Activated T-cell treated with anti-CD3 and anti-CD28 coated beads, Interleukin-2, amount 50 U/mL, for 72 hours (primary cell): ENCODE data around the gene PKNOX2. TPM values are rescaled to one million over a fixed set of nuclear protein-coding genes. Genes with fewer than 3 reads are reported as not detected.

Experiments used
- ATAC-seq, 2 donors: fragments of 150-1000 bp; cut with Tn5 transposase; replicated peaks in 1 of 2; 2 replicates each; pipeline ENCODE4 v1.10.0; 2021; ENCODE audit warnings: moderate library complexity in 2 of 2, mild to moderate bottlenecking in 1 of 2
- DNase-seq, 2 donors: peaks; one replicate each; pipeline ENCODE4 v3.0.0; 2021 to 2022; ENCODE audit warnings: mixed read lengths in 1 of 2
- H3K27ac Mint-ChIP-seq: one replicate; pipeline ENCODE4 v1.8.0; 2022; ENCODE audit warnings: mild to moderate bottlenecking, moderate library complexity, mixed read lengths
- H3K27me3 Mint-ChIP-seq: one replicate; pipeline ENCODE4 v1.8.0; 2022; ENCODE audit warnings: low read depth, mixed read lengths
- H3K36me3 Mint-ChIP-seq, 2 donors: one replicate each; pipeline ENCODE4 v1.8.0; 2022; ENCODE audit warnings: mixed read lengths in 2 of 2, mild to moderate bottlenecking in 1 of 2; ENCODE audit not compliant: insufficient read depth in 2 of 2
- H3K4me1 Mint-ChIP-seq: one replicate; pipeline ENCODE4 v1.8.0; 2022; ENCODE audit warnings: low read depth, mixed read lengths
- H3K4me3 Mint-ChIP-seq, 2 donors: one replicate each; pipeline ENCODE4 v1.8.0; 2022; ENCODE audit warnings: mild to moderate bottlenecking in 2 of 2, mixed read lengths in 2 of 2, moderate library complexity in 2 of 2
- H3K9me3 Mint-ChIP-seq, 2 donors: one replicate each; pipeline ENCODE4 v1.8.0; 2022; ENCODE audit warnings: mixed read lengths in 2 of 2
- total RNA-seq, 2 donors: library from RNA; stranded (reverse); gene quantifications; one replicate each; pipeline ENCODE4 v1.2.3, GENCODE V29; 2022

PKNOX2 gene
- total RNA-seq, 2 donors from 2014 or later = not detected

DNA sequence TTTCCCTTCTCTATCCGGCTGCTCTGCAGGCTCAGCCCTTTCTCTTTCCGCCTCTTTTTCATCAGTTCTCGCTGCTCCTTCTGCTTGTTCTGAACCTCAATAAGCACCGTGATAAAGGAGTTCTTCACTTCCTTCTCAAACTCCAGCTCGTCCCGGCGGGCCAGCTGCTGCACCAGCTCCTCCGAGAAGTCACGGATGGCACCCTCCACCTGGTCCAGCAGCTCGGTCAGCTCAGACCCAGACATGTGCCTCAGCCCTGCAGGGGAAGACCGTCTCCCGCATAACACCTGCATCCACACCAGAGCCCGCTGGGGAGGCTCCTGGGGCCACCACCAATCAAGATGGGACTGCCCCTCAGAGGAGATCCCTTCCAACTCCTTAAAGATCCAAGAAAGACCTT, 291.3 kb downstream of the PKNOX2 start:
- Mint-ChIP-seq H3K27ac (no peak overlapping the region), H3K9me3 (no peaks in the 10 kb centered on the region), H3K4me1 (no peaks in the 10 kb centered on the region), H3K4me3 (no peak overlapping the region), H3K27me3 (no peaks in the 10 kb centered on the region), H3K36me3 (no peaks in the 10 kb centered on the region)
- no peak for ATAC-seq
- DNase-seq = no peak

- DNase-seq = no peak
- H3K4me1 Mint-ChIP-seq = no peaks in the 10 kb centered on the region
- H3K9me3 Mint-ChIP-seq = no peaks in the 10 kb centered on the region
- no peaks in the 10 kb centered on the region for H3K27me3 Mint-ChIP-seq
- no peak overlapping the region for H3K4me3 Mint-ChIP-seq
- H3K36me3 Mint-ChIP-seq = no peaks in the 10 kb centered on the region
- ATAC-seq = no peak
- H3K27ac Mint-ChIP-seq = no peak overlapping the region
Measured at GRCh38 chr11:125457814-125458343, 293.3 kb downstream of the PKNOX2 start.

- H3K27me3 Mint-ChIP-seq = no peaks in the 10 kb centered on the region
- no peak overlapping the region for H3K4me3 Mint-ChIP-seq
- no peaks in the 10 kb centered on the region for H3K36me3 Mint-ChIP-seq
- ATAC-seq (no peak), DNase-seq (no peak)
- no peaks in the 10 kb centered on the region for H3K9me3 Mint-ChIP-seq
- no peak overlapping the region for H3K27ac Mint-ChIP-seq
- no peaks in the 10 kb centered on the region for H3K4me1 Mint-ChIP-seq
Measured at GRCh38 chr11:125460275-125460674, 295.7 kb downstream of the PKNOX2 start.

DNA sequence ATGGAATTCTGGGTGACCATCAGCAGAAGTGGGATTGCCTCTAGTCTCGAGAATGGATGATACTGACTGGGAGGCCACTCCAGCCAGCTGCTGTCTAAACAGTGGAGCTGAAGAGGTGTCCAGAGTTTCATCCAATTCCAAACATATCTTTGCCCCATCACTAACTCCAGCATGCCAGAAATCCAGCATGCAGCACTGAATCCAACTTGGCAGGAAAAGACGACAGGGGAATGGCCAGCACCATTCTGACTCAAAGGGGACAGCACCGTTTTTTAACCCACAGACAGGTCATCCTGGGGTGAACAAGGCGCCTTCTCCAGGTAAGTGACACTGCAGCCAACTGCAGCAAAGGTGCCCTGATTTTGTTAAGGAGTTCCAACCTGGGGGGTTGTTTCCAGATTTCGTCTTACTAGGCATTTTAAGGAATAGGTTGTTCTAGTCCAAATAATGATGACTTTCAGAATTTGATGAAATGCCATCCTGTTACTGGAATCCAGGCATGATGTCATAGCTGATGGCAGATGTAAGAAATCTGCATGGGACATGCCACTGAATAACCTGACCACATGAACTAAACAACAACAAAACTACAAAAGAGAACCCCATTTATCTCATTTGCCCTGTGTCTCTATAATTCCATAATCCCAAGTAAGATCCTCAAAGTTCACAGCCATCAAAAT, 299.2 kb downstream of the PKNOX2 start:
- H3K27me3 Mint-ChIP-seq = peaks cover 7% of the 10 kb centered on the region
- ATAC-seq (no peak), DNase-seq (no peak)
- H3K36me3 Mint-ChIP-seq = no peaks in the 10 kb centered on the region
- no peak overlapping the region for H3K4me3 Mint-ChIP-seq
- H3K27ac Mint-ChIP-seq = no peak overlapping the region
- no peaks in the 10 kb centered on the region for H3K9me3 Mint-ChIP-seq
- no peaks in the 10 kb centered on the region for H3K4me1 Mint-ChIP-seq

DNA sequence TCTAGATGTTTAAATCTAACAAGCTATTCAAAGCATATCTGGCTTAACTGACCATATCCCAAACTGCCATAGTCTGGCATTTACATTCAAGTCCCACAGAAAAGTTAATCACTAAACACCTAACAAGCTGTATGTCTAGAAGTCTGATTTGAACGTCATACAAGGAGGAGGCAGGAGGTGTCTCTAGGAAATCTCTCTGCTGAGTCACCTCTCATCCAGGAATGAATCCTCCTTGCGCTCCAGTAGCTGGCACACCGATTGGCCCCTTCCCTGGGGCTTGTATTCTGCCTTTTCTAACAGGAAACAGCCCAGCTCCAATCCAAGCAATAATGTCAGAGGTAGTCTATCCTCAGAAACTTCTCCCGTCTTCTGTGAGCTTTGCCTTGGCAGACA, 299.7 kb downstream of the PKNOX2 start:
- H3K4me3 Mint-ChIP-seq = no peak overlapping the region
- H3K27me3 Mint-ChIP-seq = peaks cover 7% of the 10 kb centered on the region
- no peaks in the 10 kb centered on the region for H3K36me3 Mint-ChIP-seq
- no peak for DNase-seq
- H3K9me3 Mint-ChIP-seq = no peaks in the 10 kb centered on the region
- ATAC-seq = no peak
- no peaks in the 10 kb centered on the region for H3K4me1 Mint-ChIP-seq
- H3K27ac Mint-ChIP-seq = no peak overlapping the region

DNA sequence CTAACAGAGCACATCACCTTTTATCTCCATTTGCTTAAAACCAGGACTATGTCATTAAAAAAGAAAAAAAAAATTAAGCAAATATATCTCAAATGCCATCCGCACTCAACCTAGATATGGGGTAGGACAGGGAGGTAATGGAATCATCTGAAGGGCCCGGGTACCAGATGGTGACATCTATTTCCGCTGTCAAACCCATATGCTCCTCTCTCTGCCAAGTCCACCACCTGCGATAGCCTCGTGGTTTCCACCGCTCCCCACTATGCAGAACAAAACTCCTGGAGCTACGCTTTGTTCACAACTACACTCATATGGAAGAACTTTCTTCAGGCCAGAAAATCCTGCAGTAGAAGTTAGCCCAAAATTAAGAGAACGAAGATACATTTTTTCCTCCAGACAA, 300.1 kb downstream of the PKNOX2 start:
- Mint-ChIP-seq H3K27ac (no peak overlapping the region), H3K27me3 (peaks cover 7% of the 10 kb centered on the region), H3K4me1 (no peaks in the 10 kb centered on the region)

GRCh38 chr11:125465255-125465654, 300.7 kb downstream of the PKNOX2 start:
- ATAC-seq = no peak

More for the DNA sequence above, 300.1 kb downstream of the PKNOX2 start:
- DNase-seq = no peak
- no peaks in the 10 kb centered on the region for H3K9me3 Mint-ChIP-seq
- H3K36me3 Mint-ChIP-seq = no peaks in the 10 kb centered on the region
- no peak overlapping the region for H3K4me3 Mint-ChIP-seq
- ATAC-seq = no peak

GRCh38 chr11:125465701-125466100, 301.1 kb downstream of the PKNOX2 start:
- Mint-ChIP-seq H3K4me1 (no peaks in the 10 kb centered on the region), H3K27me3 (peaks cover 7% of the 10 kb centered on the region), H3K36me3 (no peaks in the 10 kb centered on the region), H3K9me3 (no peaks in the 10 kb centered on the region), H3K27ac (no peak overlapping the region), H3K4me3 (no peak overlapping the region)
- ATAC-seq (no peak), DNase-seq (no peak)

More at GRCh38 chr11:125465255-125465654, 300.7 kb downstream of the PKNOX2 start:
- H3K4me3 Mint-ChIP-seq = no peak overlapping the region
- H3K9me3 Mint-ChIP-seq = no peaks in the 10 kb centered on the region
- no peak for DNase-seq
- H3K36me3 Mint-ChIP-seq = no peaks in the 10 kb centered on the region
- H3K27ac Mint-ChIP-seq = no peak overlapping the region
- no peaks in the 10 kb centered on the region for H3K4me1 Mint-ChIP-seq
- peaks cover 7% of the 10 kb centered on the region for H3K27me3 Mint-ChIP-seq

DNA sequence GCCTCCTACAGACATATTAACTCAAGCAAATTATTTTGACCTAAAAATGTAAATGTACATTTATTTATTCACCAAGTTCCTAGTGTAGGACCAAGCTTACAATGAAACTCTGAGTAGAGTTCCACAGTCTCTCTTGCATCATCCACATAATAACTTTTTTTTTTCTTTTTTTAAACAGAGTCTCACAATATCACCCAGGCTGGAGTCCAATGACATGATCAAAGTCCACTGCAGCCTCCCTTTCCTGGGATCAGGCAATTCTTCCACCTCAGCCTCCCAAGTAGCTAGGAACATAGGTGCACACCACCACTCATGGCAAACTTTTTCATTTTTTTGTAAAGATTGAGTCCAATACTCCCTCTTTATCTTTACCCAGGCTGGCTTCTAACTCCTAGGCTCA, 303.5 kb downstream of the PKNOX2 start:
- Mint-ChIP-seq H3K27me3 (peaks cover 7% of the 10 kb centered on the region), H3K4me3 (no peak overlapping the region), H3K27ac (no peak overlapping the region), H3K4me1 (no peaks in the 10 kb centered on the region), H3K9me3 (no peaks in the 10 kb centered on the region), H3K36me3 (no peaks in the 10 kb centered on the region)
- ATAC-seq (no peak), DNase-seq (no peak)

DNA sequence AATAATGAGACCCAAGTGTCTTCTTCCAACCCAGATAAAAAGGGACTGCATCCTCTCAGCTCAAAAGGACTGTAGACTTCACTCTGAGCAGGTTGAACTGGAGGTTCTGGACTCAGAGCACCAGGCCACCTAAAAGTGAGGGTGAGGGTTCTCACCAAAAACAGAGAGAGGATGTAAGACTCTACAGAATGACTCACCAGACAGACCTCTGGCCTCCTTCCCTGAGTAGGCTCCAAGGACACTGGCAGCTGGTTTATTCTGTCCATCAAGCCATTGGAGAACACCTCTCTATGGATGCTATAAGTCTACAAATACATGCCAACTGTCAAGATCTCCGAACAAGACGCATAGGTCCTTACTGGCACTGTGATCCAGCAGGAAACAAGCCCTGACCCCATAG, 304.3 kb downstream of the PKNOX2 start:
- Mint-ChIP-seq H3K27me3 (peaks cover 7% of the 10 kb centered on the region), H3K27ac (no peak overlapping the region), H3K4me3 (no peak overlapping the region), H3K4me1 (no peaks in the 10 kb centered on the region), H3K36me3 (no peaks in the 10 kb centered on the region), H3K9me3 (no peaks in the 10 kb centered on the region)
- no peak for ATAC-seq
- no peak for DNase-seq

DNA sequence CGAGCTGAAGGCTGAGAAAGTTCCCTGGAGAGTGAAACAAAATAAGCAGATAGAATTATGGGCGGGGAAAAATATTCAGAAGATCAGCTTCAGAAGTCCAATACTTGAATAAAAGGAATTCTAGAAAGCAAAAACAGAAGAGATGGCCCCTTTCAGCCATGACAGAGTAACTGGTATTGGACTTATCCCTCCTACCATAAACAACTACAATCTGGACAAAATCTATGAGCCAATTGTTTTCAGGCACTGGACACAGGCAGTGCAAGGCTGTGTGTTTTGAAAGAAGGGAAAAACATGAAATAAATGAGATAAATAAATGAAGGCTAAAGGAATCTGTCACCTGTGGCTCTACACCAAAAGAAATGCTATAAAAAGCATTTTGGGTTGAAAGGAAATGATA, 305.8 kb downstream of the PKNOX2 start:
- peaks cover 7% of the 10 kb centered on the region for H3K27me3 Mint-ChIP-seq
- ATAC-seq (no peak), DNase-seq (no peak)
- no peak overlapping the region for H3K4me3 Mint-ChIP-seq
- no peaks in the 10 kb centered on the region for H3K36me3 Mint-ChIP-seq
- no peak overlapping the region for H3K27ac Mint-ChIP-seq
- H3K4me1 Mint-ChIP-seq = no peaks in the 10 kb centered on the region
- no peaks in the 10 kb centered on the region for H3K9me3 Mint-ChIP-seq

DNA sequence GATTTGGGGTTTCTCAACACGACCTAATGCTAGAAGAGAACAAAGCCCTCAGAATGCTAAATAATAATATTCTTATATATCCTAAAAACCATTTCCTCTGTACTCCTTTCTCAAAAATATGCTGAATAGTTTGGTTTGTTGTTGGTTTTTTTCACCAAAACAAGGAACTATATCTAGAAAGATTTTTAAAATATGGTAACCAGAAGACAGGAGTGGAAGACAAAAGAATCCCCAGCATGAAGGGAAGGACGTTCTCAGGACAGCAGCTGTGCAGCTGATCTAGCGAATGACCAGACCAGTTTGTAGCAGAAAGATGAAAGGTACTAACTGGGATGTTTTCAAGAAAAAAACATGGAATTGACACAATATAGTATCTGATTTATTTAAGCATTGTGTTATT, 312.2 kb downstream of the PKNOX2 start:
- DNase-seq (no peak), ATAC-seq (no peak)
- Mint-ChIP-seq H3K27me3 (peaks cover 3% of the 10 kb centered on the region), H3K9me3 (no peaks in the 10 kb centered on the region), H3K27ac (no peak overlapping the region), H3K4me3 (no peak overlapping the region), H3K4me1 (no peaks in the 10 kb centered on the region), H3K36me3 (no peaks in the 10 kb centered on the region)

DNA sequence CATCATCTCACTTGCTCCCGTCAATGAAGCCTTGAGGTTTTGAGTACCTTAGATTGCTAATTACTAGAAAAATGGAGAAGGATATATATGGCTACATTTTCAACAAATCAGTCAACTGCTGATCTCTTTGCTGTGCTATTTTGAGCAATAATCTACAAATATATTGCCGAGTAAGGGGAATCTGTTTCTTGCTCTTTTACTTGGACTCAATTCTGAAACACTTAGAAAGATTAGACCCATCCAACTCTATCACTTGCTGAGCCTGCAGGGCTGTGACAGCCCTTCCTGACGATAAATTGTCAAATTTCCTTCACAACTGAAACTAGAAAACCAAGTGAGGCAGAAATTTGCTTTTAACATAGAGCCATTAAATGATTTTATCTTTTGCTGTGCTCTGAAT, 314.6 kb downstream of the PKNOX2 start:
- peaks cover 18% of the 10 kb centered on the region for H3K27me3 Mint-ChIP-seq
- ATAC-seq = no peak
- H3K36me3 Mint-ChIP-seq = no peaks in the 10 kb centered on the region
- DNase-seq = no peak
- no peaks in the 10 kb centered on the region for H3K4me1 Mint-ChIP-seq
- no peaks in the 10 kb centered on the region for H3K9me3 Mint-ChIP-seq
- H3K27ac Mint-ChIP-seq = no peak overlapping the region
- no peak overlapping the region for H3K4me3 Mint-ChIP-seq

GRCh38 chr11:125481531-125481930, 317.0 kb downstream of the PKNOX2 start:
- no peaks in the 10 kb centered on the region for H3K36me3 Mint-ChIP-seq
- DNase-seq (no peak), ATAC-seq (no peak)
- H3K4me3 Mint-ChIP-seq = no peak overlapping the region
- H3K27ac Mint-ChIP-seq = no peak overlapping the region
- peaks cover 19% of the 10 kb centered on the region for H3K27me3 Mint-ChIP-seq
- no peaks in the 10 kb centered on the region for H3K4me1 Mint-ChIP-seq
- no peaks in the 10 kb centered on the region for H3K9me3 Mint-ChIP-seq
